Activated T-cell treated with anti-CD3 and anti-CD28 coated beads for 48 hours (primary cell): Measurements from ENCODE around the gene MT1E.
"Not testable (repeated sequence)": the region's sequence is repeated elsewhere in the genome, so short reads cannot be mapped to it uniquely, and the experiment has no call there.

Experiments
- DNase-seq: peaks from one replicate; pipeline ENCODE4 v3.0.0-alpha.2; 2020; ENCODE audit warnings: low read depth

Gene MT1E

GRCh38 chr16:56607109-56607618 is 18.4 kb upstream of the MT1E start:
- DNase-seq: no peak

GRCh38 chr16:56607675-56608042 is 17.9 kb upstream of the MT1E start:
- DNase-seq: no peak

- DNase-seq: peak; percentile 93
Measured at GRCh38 chr16:56608043-56608875, 17.3 kb upstream of the MT1E start, which contains the start of gene MT2A. Gene MT2A, plus strand, starts transcription at chr16:56608584. Its CDS starts 72 bp downstream, at chr16:56608656.

GRCh38 chr16:56608876-56609462 is 16.6 kb upstream of the MT1E start:
- no peak for DNase-seq

DNA sequence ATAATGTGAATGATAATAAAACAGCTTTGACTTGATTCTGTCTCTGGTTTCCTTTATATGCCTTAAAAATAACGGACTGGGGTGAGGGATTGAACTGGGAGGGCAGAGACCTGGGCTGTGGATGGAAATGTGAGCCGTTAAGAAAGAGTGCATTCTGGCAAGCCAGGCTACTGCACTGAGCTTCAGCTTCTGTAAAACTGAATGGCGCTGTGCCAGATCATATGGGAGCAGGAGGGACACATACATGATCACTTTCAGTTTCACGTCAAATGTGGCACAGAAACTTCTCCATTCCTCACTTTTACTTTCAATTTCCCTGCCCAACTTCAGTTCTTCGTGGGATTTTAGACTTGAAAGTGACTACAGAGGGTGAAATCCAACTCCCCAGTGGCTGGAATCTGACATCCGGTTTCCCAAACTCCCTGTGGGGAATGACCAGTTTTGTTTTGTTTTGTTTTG is 16.1 kb upstream of the MT1E start:
- DNase-seq: peak; percentile 57

GRCh38 chr16:56610017-56610608 is 15.5 kb upstream of the MT1E start:
- DNase-seq: peak; percentile 75

- DNase-seq: no peak
Measured at GRCh38 chr16:56610609-56611111, 14.9 kb upstream of the MT1E start.

DNA sequence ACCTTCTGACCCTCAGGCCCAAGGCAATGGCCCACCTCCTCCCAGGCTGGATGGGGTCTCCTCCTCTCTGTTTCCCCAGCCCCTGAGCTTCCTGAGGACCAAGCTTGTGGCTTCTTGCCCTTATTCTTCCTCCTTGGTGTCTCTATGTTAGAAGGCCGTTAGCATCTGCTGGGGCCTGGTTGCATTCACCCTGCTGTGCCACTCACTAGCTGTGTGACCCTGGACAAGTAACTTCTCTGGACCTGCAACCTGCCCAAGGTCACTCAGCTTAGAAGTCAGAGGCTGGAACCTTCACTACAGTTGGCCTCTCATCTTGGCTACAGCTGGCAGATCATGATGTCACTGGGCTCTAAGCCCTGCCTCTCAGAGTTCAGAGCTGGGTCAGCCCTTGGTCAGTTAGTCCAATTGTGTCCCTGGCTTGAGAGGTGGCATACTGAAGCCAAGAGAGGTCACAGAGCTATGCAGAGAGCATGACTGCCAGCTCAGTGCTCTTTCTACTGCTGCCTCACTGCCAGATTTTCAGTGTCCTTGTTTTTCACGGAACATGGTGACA is 14.2 kb upstream of the MT1E start:
- DNase-seq: no peak

GRCh38 chr16:56613706-56614105 is 11.9 kb upstream of the MT1E start:
- DNase-seq: no peak

GRCh38 chr16:56614549-56614991 is 11.0 kb upstream of the MT1E start:
- DNase-seq: no peak

GRCh38 chr16:56615353-56615752 is 10.2 kb upstream of the MT1E start:
- no peak for DNase-seq

DNA sequence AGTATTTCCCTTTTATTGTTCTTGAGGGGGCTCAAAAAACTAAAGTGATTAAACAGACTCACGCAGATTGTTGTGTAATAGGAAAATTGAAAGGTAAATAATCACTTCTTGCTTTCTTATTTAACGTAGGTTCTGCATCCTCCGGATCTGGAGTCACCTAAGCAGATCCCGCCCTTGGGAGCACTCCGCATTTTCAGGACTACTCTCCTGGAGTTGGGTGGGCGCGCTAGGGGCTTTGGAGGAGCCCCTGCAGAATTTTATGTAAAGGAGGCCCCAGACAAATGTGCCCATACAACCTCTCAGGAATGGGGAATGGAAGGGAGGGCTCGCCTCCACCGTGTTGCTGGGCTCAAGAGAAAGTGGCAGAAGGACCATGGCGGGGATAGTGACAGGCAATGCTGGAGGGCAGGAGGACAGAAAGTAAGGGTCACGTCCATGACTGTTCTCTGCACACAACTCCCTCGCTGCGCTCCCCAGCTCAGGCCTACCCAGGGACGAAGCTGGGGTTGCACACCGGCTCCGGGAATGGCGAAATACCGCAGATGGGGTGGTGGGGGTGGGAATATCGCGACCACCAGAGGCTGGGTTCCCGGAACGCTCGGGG is 8.9 kb upstream of the MT1E start:
- no peak for DNase-seq

GRCh38 chr16:56617212-56618085 is 8.1 kb upstream of the MT1E start:
- DNase-seq: peak; percentile 67

DNA sequence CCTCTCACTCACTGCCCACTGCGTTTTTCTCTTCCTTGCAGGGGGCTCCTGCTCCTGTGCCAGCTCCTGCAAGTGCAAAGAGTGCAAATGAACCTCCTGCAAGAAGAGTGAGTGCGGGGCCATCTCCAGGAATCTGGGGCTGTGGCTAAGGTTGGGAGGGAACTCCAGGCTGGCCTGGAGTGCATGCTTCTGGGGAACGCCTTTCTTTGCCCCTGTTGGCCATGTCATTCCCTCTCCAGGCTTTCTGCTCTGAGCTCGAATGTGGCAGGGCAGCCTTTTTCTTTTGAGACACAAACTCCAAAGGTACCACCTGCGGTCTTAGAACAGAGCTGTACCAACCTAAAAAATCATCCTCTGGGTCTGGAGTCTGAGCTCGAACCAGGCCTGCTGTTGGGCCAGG is 7.4 kb upstream of the MT1E start:
- DNase-seq: no peak

GRCh38 chr16:56620339-56620897 is 5.2 kb upstream of the MT1E start:
- DNase-seq: no peak

GRCh38 chr16:56621665-56622445 is 3.7 kb upstream of the MT1E start:
- DNase-seq: not testable (repeated sequence)

- DNase-seq: not testable (repeated sequence)
Measured at GRCh38 chr16:56623184-56623583, 2.4 kb upstream of the MT1E start.

- DNase-seq: no peak
Measured at GRCh38 chr16:56623637-56624036, 1.9 kb upstream of the MT1E start.

DNA sequence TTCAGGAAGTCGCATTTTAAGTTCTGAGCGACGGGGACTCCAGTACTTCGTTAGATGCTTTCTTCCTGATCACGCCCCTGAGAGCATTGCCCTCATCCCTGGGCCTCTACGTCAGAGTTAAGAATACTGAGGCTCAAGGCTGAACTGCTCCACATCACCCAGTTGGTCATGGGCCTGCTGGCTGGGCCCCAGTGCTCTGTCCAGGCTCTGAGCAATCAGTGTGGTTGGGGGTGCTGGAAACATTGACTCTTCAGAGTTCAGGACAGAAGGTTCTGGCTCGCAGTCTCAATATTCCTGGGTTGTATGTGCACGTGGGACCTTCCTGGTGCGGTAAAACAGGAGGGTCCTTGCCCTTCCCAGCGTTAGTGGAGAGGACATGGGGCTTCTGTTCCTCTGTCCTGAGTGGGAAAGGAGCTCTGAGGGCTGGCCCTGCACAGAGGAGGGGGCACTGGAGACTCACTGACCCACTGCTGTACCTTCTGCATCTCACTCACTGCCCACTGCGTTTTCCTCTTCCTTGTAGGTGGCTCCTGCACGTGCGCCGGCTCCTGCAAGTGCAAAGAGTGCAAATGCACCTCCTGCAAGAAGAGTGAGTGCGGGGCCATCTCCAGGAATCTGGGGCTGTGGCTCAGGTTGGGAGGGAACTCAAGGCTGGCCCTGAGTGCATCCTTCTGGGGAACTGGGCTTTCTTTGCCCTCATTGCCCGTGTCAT is 518 bp downstream of the MT1E start:
- no peak for DNase-seq
